ENCODE data around the gene MBLAC1.

MBLAC1 gene

GRCh38 chr7:100126931-100127865 is at the start of gene MBLAC1:
MBLAC1 (plus strand) TSS chr7:100126967; CDS start chr7:100127396, 429 bp downstream.
- DNase-seq (ENCODE audit: low spot score), result peak; percentile 89

GRCh38 chr7:100077205-100077604 is 49.6 kb upstream of the MBLAC1 start:
- DNase-seq (ENCODE audit: low spot score), result no peak

DNA sequence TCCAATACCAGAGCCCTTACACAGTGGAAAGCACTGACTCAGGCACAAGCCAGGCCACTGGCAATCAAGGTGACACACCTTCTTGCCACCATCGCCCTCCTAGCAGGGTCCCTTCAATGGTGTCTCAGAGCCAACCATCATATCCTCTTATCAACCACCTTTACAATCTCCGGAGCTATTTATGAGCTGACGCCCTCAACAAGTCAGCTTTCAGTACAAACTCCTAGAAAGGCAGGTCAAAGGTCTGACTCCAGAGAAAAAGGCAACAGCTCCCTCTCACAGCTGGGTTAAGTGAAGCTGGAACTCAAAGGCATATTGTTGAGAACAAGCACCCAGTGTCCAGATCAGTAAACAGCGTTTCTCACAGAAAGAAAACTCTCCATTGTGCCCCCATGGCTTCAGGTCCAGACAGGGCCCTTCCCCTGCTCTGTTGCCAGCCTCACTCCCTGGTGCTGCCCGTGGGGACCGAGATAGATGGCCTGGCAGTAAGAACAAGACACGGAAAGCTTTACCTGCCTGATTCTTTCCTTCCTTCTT is 47.7 kb upstream of the MBLAC1 start:
- DNase-seq (ENCODE audit: low spot score), result peak; percentile 64

DNA sequence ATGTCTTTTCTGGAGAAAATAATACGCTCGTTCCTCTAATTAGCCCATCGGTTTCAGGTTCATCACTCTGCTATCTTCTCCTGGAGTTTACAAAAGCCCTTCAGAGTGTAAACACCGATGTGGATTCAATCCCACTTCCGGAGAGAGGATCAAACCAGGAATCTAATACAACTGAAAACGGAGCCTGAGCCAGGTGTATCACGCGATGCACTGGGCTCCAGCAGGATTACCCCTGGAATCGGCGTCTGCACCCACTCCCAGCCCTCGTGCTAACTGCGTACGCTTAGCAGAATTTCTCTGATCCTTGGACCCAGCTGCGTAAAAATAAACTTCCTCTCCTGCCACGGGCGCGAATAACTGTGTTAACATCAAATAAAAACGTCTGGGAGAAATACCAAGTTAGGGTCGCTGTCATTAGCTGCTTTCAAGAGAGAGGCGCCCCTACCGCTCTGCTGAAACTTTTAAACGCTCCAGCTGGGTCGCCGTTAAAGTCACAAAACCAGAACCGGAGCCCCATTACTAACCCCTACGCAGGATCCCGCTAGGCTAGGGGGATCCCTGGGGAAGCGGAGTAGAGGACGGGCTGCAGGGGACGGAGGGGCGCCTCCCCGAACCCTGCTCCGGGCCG is 45.7 kb upstream of the MBLAC1 start:
- no peak for DNase-seq (ENCODE audit: low spot score)

DNA sequence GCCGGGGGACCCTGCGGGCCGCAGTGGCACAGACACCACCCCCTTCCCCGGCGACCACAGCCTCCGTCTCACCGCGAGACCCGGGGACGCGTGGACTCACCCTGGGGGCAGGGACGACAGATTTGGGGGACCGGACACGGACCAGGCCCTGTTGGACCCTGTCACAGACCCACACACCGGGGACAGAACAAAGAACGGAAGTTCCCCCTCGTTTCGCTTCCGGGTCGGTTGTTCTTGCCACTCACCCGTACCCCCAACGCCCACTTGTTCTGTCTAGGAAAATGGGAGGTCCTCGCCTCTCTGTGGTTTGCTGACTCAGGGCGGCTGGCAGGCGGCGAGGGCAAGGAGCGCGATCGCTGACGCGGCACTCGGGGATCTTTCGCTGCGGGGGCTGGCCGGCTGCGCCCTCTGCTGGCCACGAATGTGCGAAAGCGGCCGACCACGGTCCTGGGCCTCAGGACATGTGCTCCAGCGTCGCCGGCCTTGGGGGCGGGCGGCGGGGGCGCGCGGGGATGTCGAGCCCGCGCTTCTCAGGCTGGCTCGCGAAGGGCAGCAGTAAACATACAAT is 45.1 kb upstream of the MBLAC1 start, which contains the start of gene ZNF3:
Gene ZNF3, minus strand, starts transcription at position 189 of the 568 bp plus-strand sequence. CDS start 4,366 bp downstream, outside the sequence.
- peak; percentile 97 for DNase-seq (ENCODE audit: low spot score)

GRCh38 chr7:100082978-100083377 is 43.8 kb upstream of the MBLAC1 start:
- no peak for DNase-seq (ENCODE audit: low spot score)

DNA sequence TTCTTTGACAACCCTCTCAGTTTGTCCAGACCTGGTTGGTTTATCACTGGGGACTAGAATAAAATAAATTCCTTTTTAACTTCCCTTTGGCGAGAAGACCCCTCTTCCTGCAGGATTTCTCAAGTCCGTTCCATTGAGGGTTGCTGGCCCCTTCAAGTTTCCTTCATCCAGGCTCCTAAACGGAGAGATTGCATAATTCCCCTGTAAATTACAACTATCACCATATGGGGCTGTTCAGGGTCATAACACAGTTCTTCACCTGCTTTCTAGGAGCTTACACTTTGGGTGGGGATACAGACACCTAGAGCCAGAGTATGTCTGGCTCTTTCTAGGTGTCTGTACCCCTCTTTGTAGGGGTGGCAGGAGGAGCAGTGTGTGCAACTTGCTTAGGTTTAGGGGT is 41.3 kb upstream of the MBLAC1 start:
- DNase-seq (ENCODE audit: low spot score), result no peak

DNA sequence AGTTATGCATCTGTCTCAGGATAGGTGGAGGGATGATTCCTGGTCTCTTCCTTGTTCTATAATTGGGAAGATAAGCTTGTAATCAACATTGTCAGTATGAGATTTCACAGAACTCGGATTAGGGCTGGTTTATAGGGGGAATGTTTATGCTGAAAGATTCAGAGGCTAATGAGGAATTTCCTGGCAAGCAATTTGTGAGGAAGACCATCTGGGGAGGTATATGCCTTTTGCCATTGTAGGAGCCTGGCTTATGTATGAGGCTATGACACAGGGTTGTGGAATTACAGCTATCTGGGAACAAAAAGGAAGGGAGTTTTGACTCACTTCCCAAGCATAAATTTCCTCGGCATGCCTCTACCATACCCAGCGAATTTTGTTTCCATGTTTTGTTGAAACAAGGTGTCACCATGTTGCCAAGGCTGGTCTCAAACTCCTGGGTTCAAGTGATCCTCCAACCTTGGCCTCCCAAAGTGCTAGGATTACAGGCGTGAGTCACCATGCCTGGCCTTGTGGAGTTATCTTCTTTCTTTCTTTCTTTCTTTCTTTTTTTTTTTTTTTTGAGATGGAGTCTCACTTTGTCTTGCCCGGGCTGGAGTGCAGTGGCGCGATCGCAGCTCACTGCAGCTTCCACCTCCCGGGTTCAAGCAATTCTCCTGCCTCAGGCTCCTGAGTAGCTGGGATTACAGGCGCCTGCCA is 39.6 kb upstream of the MBLAC1 start:
- no peak for DNase-seq (ENCODE audit: low spot score)

DNA sequence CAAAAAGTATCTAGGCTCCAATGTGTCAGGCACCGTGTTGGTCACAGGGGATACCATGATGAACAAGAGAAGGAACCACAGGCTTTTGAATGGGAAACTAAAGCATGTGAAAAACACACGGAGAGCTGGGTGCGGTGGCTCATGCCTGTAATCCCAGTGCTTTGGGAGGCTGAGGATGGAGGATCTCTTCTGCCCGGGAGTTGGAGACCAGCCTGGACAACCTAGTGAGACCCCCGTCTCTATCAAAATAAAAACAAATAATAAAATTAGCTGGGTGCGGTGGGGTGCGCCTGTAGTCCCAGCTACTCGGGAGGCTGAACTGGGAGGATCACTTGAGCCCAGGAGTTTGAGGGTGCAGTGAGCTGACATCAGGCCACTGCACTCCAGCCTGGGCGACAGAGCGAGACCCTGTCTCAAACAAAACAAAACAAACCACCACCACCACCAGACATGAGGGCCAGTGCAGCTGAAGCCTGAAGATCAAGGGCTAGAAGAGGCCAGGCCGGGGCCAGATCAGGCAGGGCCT is 38.6 kb upstream of the MBLAC1 start:
- DNase-seq (ENCODE audit: low spot score), result no peak

GRCh38 chr7:100088621-100089457 is 37.9 kb upstream of the MBLAC1 start, which contains the start of gene COPS6:
COPS6 (plus strand) TSS chr7:100088969; CDS start chr7:100088991, 22 bp downstream.
- peak; percentile 81 for DNase-seq (ENCODE audit: low spot score)

GRCh38 chr7:100089458-100090196 is 37.1 kb upstream of the MBLAC1 start:
- DNase-seq (ENCODE audit: low spot score), result no peak

GRCh38 chr7:100090527-100091410 is 36.0 kb upstream of the MBLAC1 start:
- no peak for DNase-seq (ENCODE audit: low spot score)

- no peak for DNase-seq (ENCODE audit: low spot score)
Observed at GRCh38 chr7:100091411-100092181, 35.2 kb upstream of the MBLAC1 start.

- peak; percentile 75 for DNase-seq (ENCODE audit: low spot score)
Observed at GRCh38 chr7:100093054-100093453, 33.7 kb upstream of the MBLAC1 start.

DNA sequence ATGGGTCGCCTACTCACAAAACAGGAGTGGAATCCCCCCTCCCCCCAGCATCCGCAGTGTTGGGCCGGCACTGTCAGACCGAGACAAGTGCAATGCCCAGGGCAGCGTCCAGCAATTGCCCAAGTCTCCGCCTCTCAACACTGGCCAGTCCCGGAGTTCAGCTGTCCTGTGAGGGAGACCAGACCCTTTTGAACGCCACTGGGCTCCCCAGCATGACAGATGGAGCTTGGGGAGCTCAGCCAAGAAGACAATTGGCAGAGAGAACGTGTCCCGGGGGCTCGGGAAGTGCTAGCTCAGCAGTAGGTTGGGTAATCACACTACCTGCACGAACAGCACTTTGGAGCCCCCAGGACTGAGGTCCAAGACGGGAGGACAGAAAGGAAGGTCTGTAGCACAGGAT is 33.3 kb upstream of the MBLAC1 start:
- DNase-seq (ENCODE audit: low spot score), result no peak

- no peak for DNase-seq (ENCODE audit: low spot score)
Observed at GRCh38 chr7:100093925-100094486, 32.8 kb upstream of the MBLAC1 start.

DNA sequence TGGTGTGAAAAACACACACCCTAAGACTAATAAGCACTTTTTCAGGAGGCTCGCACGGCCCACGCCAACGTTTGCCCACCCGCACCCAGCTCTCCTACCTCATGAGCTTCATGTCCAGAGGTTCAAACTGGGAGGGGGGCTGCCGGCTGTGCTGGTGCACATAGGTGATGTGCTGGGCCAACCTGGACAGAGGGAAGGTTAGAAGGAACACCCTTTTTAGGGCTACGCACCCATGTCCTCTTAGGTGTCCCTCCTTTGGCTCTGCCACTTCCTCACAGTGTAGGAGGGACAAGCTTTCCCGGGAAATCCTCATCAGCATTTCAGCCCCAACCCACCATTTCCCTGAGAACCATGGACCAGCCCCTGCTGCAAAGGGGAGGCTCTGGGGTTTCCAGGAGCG is 31.5 kb upstream of the MBLAC1 start:
- DNase-seq (ENCODE audit: low spot score), result no peak

DNA sequence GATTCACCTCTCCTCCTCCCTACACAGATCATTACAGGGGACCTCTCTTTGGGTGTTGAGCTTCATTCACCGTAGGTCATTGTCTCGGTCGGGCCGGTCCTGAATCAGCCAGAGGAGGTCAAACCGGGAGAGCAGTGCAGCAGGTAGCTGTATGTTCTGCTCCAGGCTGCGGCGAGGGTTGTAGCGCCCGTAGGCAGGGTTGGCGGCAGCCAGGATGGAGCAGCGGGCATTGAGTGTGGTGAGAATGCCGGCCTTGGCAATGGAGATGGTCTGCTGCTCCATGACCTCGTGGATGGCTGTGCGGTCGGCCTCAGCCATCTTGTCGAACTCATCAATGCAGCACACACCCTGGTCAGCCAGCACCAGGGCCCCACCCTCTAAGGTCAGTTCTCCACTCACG is 31.1 kb upstream of the MBLAC1 start:
- DNase-seq (ENCODE audit: low spot score), result no peak
